Measurements from ENCODE around the gene HIVEP1. TPM values are rescaled to one million over a fixed set of nuclear protein-coding genes. Genes with fewer than 3 reads are reported as not detected.

Gene HIVEP1
- total and polyA plus RNA-seq, 2 of the 13 experiments (the other 11 are each of a cell fraction or from before 2014, with no cell fraction given), result 7.4 to 9.9 TPM

GRCh38 chr6:12010635-12011275 lies 1.4 kb upstream of the HIVEP1 start (continued):
- TF ChIP-seq KLF16 (CRISPR knock-in tag; IDR thresholded peaks at IDR 0.05) (peak in 1 of 2 experiments; percentile 65; a peak in 1 of 4 replicates), HMGXB4 (CRISPR knock-in tag; IDR thresholded peaks at IDR 0.05; ENCODE audit: borderline replicate concordance in 1 of 2, low read depth in 1 of 2) (peak in 1 of 2 experiments; percentile 56; a peak in 1 of 4 replicates), SMARCE1 (IDR thresholded peaks at IDR 0.05; ENCODE audit: borderline replicate concordance) (no peak), ZFP90 (CRISPR knock-in tag; IDR thresholded peaks at IDR 0.05; ENCODE audit: borderline replicate concordance) (no peak; the same call in 1 of the 2 replicates), NFE2L1 (CRISPR knock-in tag; IDR thresholded peaks at IDR 0.05; ENCODE audit: borderline replicate concordance) (no peak), ZFP36L2 (CRISPR knock-in tag; IDR thresholded peaks at IDR 0.05) (no peak), ATF2 (CRISPR knock-in tag; IDR thresholded peaks at IDR 0.05) (0 out of 2 replicates have a peak, but pooled peaks have one; percentile 12), JUNB (CRISPR knock-in tag; IDR thresholded peaks at IDR 0.05; ENCODE audit: borderline replicate concordance) (no peak), ZNF740 (CRISPR knock-in tag; IDR thresholded peaks at IDR 0.05) (no peak), SRSF9 (IDR thresholded peaks at IDR 0.05; ENCODE audit: borderline replicate concordance, insufficient read depth, low read depth, low read length, poor library complexity, severe bottlenecking) (no peak), PLRG1 (conservative IDR thresholded peaks at IDR 0.05) (no peak), NFATC3 (CRISPR knock-in tag; IDR thresholded peaks at IDR 0.05) (no peak), MAF1 (CRISPR knock-in tag; IDR thresholded peaks at IDR 0.05; ENCODE audit: borderline replicate concordance) (no peak), ZBTB14 (CRISPR knock-in tag; IDR thresholded peaks at IDR 0.05) (no peak), CBX1 (IDR thresholded peaks at IDR 0.05; ENCODE audit: low read depth) (peak; percentile 26), YEATS2 (CRISPR knock-in tag; IDR thresholded peaks at IDR 0.05; ENCODE audit: borderline replicate concordance) (0 out of 2 replicates have a peak, but pooled peaks have one; percentile 15), ARID3A (IDR thresholded peaks at IDR 0.05; ENCODE audit: low read depth, low read length) (no peak), ZNF780A (CRISPR knock-in tag; IDR thresholded peaks at IDR 0.05) (no peak), GATAD1 (CRISPR knock-in tag; IDR thresholded peaks at IDR 0.05) (no peak), ZNF496 (CRISPR knock-in tag; IDR thresholded peaks at IDR 0.05; ENCODE audit: insufficient replicate concordance) (no peak), FOXO4 (CRISPR knock-in tag; conservative IDR thresholded peaks at IDR 0.05) (no peak)

All from HepG2 (cell line).